B cell (primary cell): ENCODE data around the gene SLC44A4. TPM values are rescaled to one million over a fixed set of nuclear protein-coding genes. Genes with fewer than 3 reads are reported as not detected.

Source experiments
- ATAC-seq: fragments of 200-7000 bp; cut with Tn5 transposase; one replicate; pipeline ENCODE4 v1.10.0; 2021; ENCODE audit warnings: low read depth, mild to moderate bottlenecking, moderate number of reproducible peaks, moderate library complexity
- CTCF ChIA-PET: fragments of 350-600 bp; sonication (Branson Sonifier 250); formaldehyde crosslinking; loops from one replicate; lab custom pipeline; 2021; ENCODE audit warnings: antibody characterized with exemption, inconsistent platforms; lab: Charles Lee
- POLR2A ChIA-PET: fragments of 350-600 bp; sonication (Branson Sonifier 250); formaldehyde crosslinking; loops from one replicate; lab custom pipeline; 2021; ENCODE audit warnings: antibody characterized with exemption; lab: Charles Lee
- DNase-seq: peaks from one replicate; pipeline ENCODE4 v3.0.0; 2013
- H2AFZ ChIP-seq: 2 replicates; pipeline ENCODE4 v1.6.1; 2012; ENCODE audit warnings: mild to moderate bottlenecking, low read depth, low read length; ENCODE audit not compliant: insufficient read depth, poor library complexity, severe bottlenecking
- H3K27ac ChIP-seq, 2 donors: 1 replicate in 1 of 2; 2 replicates in 1 of 2; pipeline ENCODE4 v1.5.1; 2012 to 2013; ENCODE audit warnings: low read length in 2 of 2, mild to moderate bottlenecking in 2 of 2, moderate library complexity in 1 of 2
- H3K27me3 ChIP-seq, 4 experiments: fragments of 200-600 bp in 1 of 4; sonication (generic) in 1 of 4; replicated peaks in 1 of 4; 1 replicate in 2 of 4; 2 replicates in 2 of 4; pipeline versions ENCODE4 v1.6.1 to v1.7.0; 2013 to 2016; ENCODE audit warnings: low read length in 3 of 4, mild to moderate bottlenecking in 2 of 4, mixed read lengths in 1 of 4, moderate library complexity in 1 of 4; ENCODE audit not compliant: insufficient read depth in 4 of 4, control insufficient read depth in 3 of 4; ENCODE audit errors: control extremely low read depth in 1 of 4
- H3K36me3 ChIP-seq, 2 experiments: replicated peaks in 1 of 2; 1 replicate in 1 of 2; 2 replicates in 1 of 2; pipeline versions ENCODE4 v1.6.1 to v1.7.1; 2013; ENCODE audit warnings: low read length in 1 of 2; ENCODE audit not compliant: insufficient read depth in 2 of 2, control insufficient read depth in 1 of 2; ENCODE audit errors: control extremely low read depth in 1 of 2, extremely low read depth in 1 of 2
- H3K4me1 ChIP-seq, 2 donors: fragments of 200-600 bp in 1 of 2; sonication (generic) in 1 of 2; 1 replicate in 1 of 2; 2 replicates in 1 of 2; pipeline versions ENCODE4 v1.5.1 to v1.6.1; 2013 to 2017; ENCODE audit warnings: low read length in 2 of 2; ENCODE audit not compliant: control insufficient read depth in 2 of 2, insufficient read depth in 2 of 2
- H3K4me2 ChIP-seq: replicated peaks from 2 replicates; pipeline ENCODE3; 2012; ENCODE audit warnings: mild to moderate bottlenecking, low read depth, low read length; ENCODE audit not compliant: poor library complexity, severe bottlenecking
- H3K4me3 ChIP-seq, 5 experiments: fragments of 200-600 bp in 1 of 5; sonication (generic) in 1 of 5; 1 replicate in 3 of 5; 2 replicates in 2 of 5; pipeline versions ENCODE4 v1.5.1 to v1.7.0; 2011 to 2016; ENCODE audit warnings: low read length in 4 of 5, mild to moderate bottlenecking in 4 of 5, low read depth in 2 of 5, control low read depth in 1 of 5, moderate library complexity in 1 of 5; ENCODE audit not compliant: insufficient read depth in 1 of 5; ENCODE audit errors: control extremely low read depth in 1 of 5, extremely low read depth in 1 of 5
- H3K79me2 ChIP-seq: fragments of 200-600 bp; sonication (generic); one replicate; pipeline ENCODE4 v1.6.0; 2016; ENCODE audit warnings: low read length; ENCODE audit not compliant: control insufficient read depth, insufficient read depth
- H3K9ac ChIP-seq: fragments of 200-600 bp; sonication (generic); 2 replicates; pipeline ENCODE4 v1.6.1; 2017; ENCODE audit warnings: mild to moderate bottlenecking, low read length, moderate library complexity
- H3K9me3 ChIP-seq, 3 donors: one replicate each; pipeline versions ENCODE4 v1.6.1 to v1.7.1; 2013; ENCODE audit warnings: low read length in 2 of 3; ENCODE audit not compliant: control insufficient read depth in 2 of 3, insufficient read depth in 1 of 3; ENCODE audit errors: control extremely low read depth in 1 of 3
- H4K20me1 ChIP-seq: 2 replicates; pipeline ENCODE4 v1.6.0; 2012; ENCODE audit warnings: mild to moderate bottlenecking, low read length; ENCODE audit not compliant: insufficient read depth, control insufficient read depth, poor library complexity, severe bottlenecking
- H3K27ac Mint-ChIP-seq: one replicate; pipeline ENCODE4 v1.8.0; 2021; ENCODE audit warnings: mixed read lengths
- H3K27me3 Mint-ChIP-seq: one replicate; pipeline ENCODE4 v1.8.0; 2021; ENCODE audit warnings: mixed read lengths
- H3K4me1 Mint-ChIP-seq: one replicate; pipeline ENCODE4 v1.8.0; 2021; ENCODE audit warnings: mixed read lengths
- H3K4me3 Mint-ChIP-seq: one replicate; pipeline ENCODE4 v1.8.0; 2021; ENCODE audit warnings: mixed read lengths
- H3K9me3 Mint-ChIP-seq: one replicate; pipeline ENCODE4 v1.8.0; 2022; ENCODE audit warnings: mixed read lengths; ENCODE audit not compliant: insufficient read depth
- CTCF ChIP-seq: fragments of 200-600 bp; IDR thresholded peaks from one replicate; pipeline ENCODE4 v1.8.0; 2022; ENCODE audit warnings: antibody characterized with exemption, mild to moderate bottlenecking
- EZH2 ChIP-seq: IDR thresholded peaks from 2 replicates; pipeline ENCODE4 v1.6.1; 2012; ENCODE audit warnings: borderline replicate concordance, low read depth, mild to moderate bottlenecking, moderate library complexity, low read length; ENCODE audit not compliant: insufficient read depth, poor library complexity, severe bottlenecking
- WGBS: methylation state at CpG from one replicate; pipeline ENCODE4 v1.1.5; 2013; ENCODE audit warnings: missing lambda C conversion rate; ENCODE audit not compliant: insufficient coverage; 5-methylcytosine and 5-hydroxymethylcytosine counted together
- intact Hi-C: fragments of 100-400 bp; cut with micrococcal nuclease; formaldehyde crosslinking; loops from one replicate; pipeline ENCODE4 v1.10.0; 2022
- polyA plus RNA-seq: library from polyadenylated mRNA; depleted of rRNA; stranded (reverse); fragments of >200 nt; gene quantifications from 2 replicates; pipeline ENCODE4 v1.2.3, GENCODE V29; 2012
- total RNA-seq, 2 donors: library from RNA; stranded (reverse); fragments of 120-200 nt in 1 of 2; gene quantifications; 1 replicate in 1 of 2; 2 replicates in 1 of 2; pipeline versions ENCODE4 v1.2.3 to v1.2.4, GENCODE V29; 2013 to 2022

The SLC44A4 gene
- total and polyA plus RNA-seq, 2 donors (not counting 1 experiment from before 2014, with no cell fraction given), result not detected

- DNase-seq, result no peak
- H3K4me1 Mint-ChIP-seq, result peaks cover 24% of the 10 kb centered on the region
- H3K27ac Mint-ChIP-seq, result peak overlapping the region; percentile 92
Observed at GRCh38 chr6:31861919-31862343, 16.9 kb downstream of the SLC44A4 start.

More at GRCh38 chr6:31861919-31862343, 16.9 kb downstream of the SLC44A4 start:
- H3K4me3 ChIP-seq, result peak overlapping the region; percentile 69 to 92 (median 85)
- no peak for TF ChIP-seq EZH2
- TF ChIP-seq CTCF, result no peak
- H3K79me2 ChIP-seq, result peaks cover 17% of the 10 kb centered on the region
- no peaks in the 10 kb centered on the region for H4K20me1 ChIP-seq
- H3K9me3 ChIP-seq, result no peaks in the 10 kb centered on the region
- no peaks in the 10 kb centered on the region for H3K27me3 Mint-ChIP-seq
- no peaks in the 10 kb centered on the region for H3K27me3 ChIP-seq
- H3K9ac ChIP-seq, result peak overlapping the region; percentile 79
- 53% methylated on average over 16 of the region's 17 CpGs for whole genome bisulfite sequencing
- peak overlapping the region; percentile 94 for H3K4me3 Mint-ChIP-seq
- H3K27ac ChIP-seq, result peak overlapping the region in 1 of 2 donors; percentile 91
- no peak for ATAC-seq
- POLR2A ChIA-PET, result interaction anchor here (1.0 to 2.5 kb wide), 4 partner anchors 27 to 1437 kb away, joined by 3 to 15 read pairs (median 6); no protein-coding TSS in a partner anchor
- peaks cover 2 to 26% of the 10 kb centered on the region in 2 experiments for H3K36me3 ChIP-seq
- H2AFZ ChIP-seq, result peak overlapping the region; percentile 63
- H3K4me2 ChIP-seq, result peak overlapping the region; percentile 95
- intact Hi-C loops, result loop anchor here (1.0 to 10.0 kb wide), 7 partner anchors 28 to 367 kb away; partner anchors contain the start of genes ABHD16A, BAG6, HSPA1A and HSPA1L
- CTCF ChIA-PET, result interaction anchor here (1.0 to 1.4 kb wide), 2 partner anchors 26 to 132 kb away, joined by 5 to 6 read pairs; no protein-coding TSS in a partner anchor
- H3K4me1 ChIP-seq, result peaks cover 18 to 23% of the 10 kb centered on the region in 2 donors
- no peaks in the 10 kb centered on the region for H3K9me3 Mint-ChIP-seq
